ENCODE results near the gene LRMDA.

The LRMDA gene

GRCh38 chr10:76422769-76423168 lies 991.3 kb downstream of the LRMDA start:
- no peak overlapping the region for H3K4me3 ChIP-seq (ENCODE audit: low read depth, low read length)
- no peaks in the 10 kb centered on the region for H3K27me3 ChIP-seq (ENCODE audit: control insufficient read depth, insufficient read depth, low read length)
- no peaks in the 10 kb centered on the region for H3K36me3 ChIP-seq (ENCODE audit: control insufficient read depth, insufficient read depth, low read length)
- H3K9me3 ChIP-seq (ENCODE audit: control insufficient read depth, insufficient read depth, low read depth, low read length): no peaks in the 10 kb centered on the region
- no peaks in the 10 kb centered on the region for H3K4me1 ChIP-seq (ENCODE audit: control insufficient read depth, insufficient read depth, low read length)
- no peak overlapping the region for H3K27ac ChIP-seq (ENCODE audit: low read depth, low read length)
- H3K9ac ChIP-seq (ENCODE audit: low read length): no peak overlapping the region

DNA sequence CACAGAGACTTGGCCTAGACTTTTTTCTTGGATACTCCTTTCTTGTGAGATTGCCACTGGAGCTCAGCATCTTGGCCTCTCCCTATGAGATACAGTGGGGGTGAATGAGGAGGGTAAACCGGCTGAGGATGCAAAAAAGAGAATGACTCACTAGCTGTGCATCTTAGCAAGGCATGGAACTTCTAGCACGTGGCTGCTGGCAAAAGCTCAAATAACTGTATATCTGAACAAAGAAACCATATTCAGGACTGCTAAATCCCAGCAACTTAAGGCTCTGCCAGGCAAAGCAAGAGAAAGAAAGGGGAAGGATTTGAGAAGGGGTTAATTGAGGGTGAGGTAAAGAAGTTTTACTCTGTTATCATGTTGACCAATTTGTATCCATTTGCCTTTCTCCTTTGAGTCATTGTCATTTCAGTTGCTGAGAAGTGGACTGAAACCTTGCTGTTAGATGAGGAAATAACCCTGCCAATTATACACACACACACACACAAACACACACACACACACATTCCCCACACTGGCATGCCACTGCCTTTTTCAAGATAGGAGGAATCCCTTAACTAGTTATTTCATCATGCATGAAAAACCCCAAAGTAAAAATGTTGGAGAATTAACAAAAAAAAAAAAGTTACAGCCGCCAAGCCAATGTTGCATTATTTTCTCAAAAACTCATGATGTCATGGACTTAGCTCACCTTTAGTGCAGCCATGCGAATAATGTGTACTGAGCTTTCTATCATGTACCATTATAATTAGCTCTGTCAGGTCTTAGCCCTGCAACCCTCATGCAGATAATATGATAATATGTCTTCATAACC lies 997.3 kb downstream of the LRMDA start:
- H3K27me3 ChIP-seq (ENCODE audit: control insufficient read depth, insufficient read depth, low read length): no peaks in the 10 kb centered on the region
- no peak overlapping the region for H3K27ac ChIP-seq (ENCODE audit: low read depth, low read length)
- H3K9ac ChIP-seq (ENCODE audit: low read length): no peak overlapping the region
- peaks cover 46% of the 10 kb centered on the region for H3K4me1 ChIP-seq (ENCODE audit: control insufficient read depth, insufficient read depth, low read length)
- no peaks in the 10 kb centered on the region for H3K36me3 ChIP-seq (ENCODE audit: control insufficient read depth, insufficient read depth, low read length)
- no peak overlapping the region for H3K4me3 ChIP-seq (ENCODE audit: low read depth, low read length)
- no peaks in the 10 kb centered on the region for H3K9me3 ChIP-seq (ENCODE audit: control insufficient read depth, insufficient read depth, low read depth, low read length)

DNA sequence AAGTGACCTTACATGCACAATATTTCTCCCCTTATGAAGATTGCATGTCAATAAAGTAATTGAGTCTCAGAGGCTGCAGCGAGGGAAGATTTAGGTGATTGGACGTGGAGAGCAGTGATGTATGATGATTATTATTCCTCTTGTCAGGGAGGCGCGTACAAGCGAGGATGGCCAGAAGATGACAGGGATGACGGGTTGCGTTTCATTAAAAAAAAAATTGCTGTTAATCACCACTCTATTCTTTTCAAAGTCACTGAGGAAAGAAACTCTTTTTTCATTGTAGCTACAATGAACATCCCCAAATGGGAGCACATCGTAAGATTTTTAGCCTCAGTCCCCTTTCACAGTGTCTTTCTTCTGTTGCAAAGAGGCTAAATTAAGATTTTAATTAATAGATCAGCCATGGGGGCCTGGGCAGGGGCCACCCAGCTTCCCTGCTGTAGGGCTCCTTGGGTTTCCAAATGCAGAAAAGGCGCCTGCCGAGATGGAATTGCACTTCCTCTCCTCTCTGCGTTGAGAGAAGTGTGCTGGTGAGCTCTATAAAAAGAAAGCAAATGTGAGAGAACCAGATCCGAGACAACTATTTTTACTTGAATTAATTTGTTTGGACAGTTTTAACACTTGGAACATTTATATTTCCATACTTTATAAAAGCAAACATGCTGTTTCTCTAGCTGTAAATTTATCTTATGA lies 998.1 kb downstream of the LRMDA start:
- no peak overlapping the region for H3K27ac ChIP-seq (ENCODE audit: low read depth, low read length)
- peaks cover 47% of the 10 kb centered on the region for H3K4me1 ChIP-seq (ENCODE audit: control insufficient read depth, insufficient read depth, low read length)

DNA sequence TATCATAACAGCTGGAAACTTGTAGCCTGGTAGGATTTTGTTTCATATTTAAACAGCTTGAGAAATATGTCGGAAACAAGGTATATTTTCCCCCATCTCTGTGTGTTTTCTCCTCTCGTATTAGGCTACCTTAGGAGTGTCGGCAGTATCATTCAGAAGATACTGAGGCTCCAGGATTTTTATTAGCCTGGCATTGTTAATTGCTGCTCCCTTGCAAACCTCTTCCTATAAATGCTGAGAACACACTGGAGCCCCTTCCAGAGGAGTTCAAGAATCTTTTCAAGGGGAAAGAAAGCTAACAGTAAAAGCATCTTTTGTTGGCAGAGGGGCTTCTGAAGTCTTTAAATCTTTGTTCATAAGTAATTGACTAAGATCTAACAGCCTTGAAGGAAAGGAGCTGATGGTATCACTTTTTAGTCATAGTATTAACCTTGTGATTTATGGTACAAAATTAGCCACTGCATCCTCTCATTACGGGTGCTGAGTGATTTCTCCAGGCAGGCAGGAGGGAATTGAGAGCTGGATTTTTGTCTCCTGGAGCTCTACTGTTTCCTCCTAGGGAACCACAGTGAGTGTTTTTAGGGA lies 998.7 kb downstream of the LRMDA start:
- H3K27ac ChIP-seq (ENCODE audit: low read depth, low read length): no peak overlapping the region
- no peak overlapping the region for H3K9ac ChIP-seq (ENCODE audit: low read length)
- peaks cover 47% of the 10 kb centered on the region for H3K4me1 ChIP-seq (ENCODE audit: control insufficient read depth, insufficient read depth, low read length)
- H3K36me3 ChIP-seq (ENCODE audit: control insufficient read depth, insufficient read depth, low read length): no peaks in the 10 kb centered on the region
- no peak overlapping the region for H3K4me3 ChIP-seq (ENCODE audit: low read depth, low read length)
- H3K27me3 ChIP-seq (ENCODE audit: control insufficient read depth, insufficient read depth, low read length): no peaks in the 10 kb centered on the region
- H3K9me3 ChIP-seq (ENCODE audit: control insufficient read depth, insufficient read depth, low read depth, low read length): no peaks in the 10 kb centered on the region

More for the DNA sequence above, 998.1 kb downstream of the LRMDA start:
- Histone ChIP-seq H3K36me3 (ENCODE audit: control insufficient read depth, insufficient read depth, low read length) (no peaks in the 10 kb centered on the region), H3K9me3 (ENCODE audit: control insufficient read depth, insufficient read depth, low read depth, low read length) (no peaks in the 10 kb centered on the region), H3K9ac (ENCODE audit: low read length) (no peak overlapping the region), H3K4me3 (ENCODE audit: low read depth, low read length) (no peak overlapping the region), H3K27me3 (ENCODE audit: control insufficient read depth, insufficient read depth, low read length) (no peaks in the 10 kb centered on the region)

DNA sequence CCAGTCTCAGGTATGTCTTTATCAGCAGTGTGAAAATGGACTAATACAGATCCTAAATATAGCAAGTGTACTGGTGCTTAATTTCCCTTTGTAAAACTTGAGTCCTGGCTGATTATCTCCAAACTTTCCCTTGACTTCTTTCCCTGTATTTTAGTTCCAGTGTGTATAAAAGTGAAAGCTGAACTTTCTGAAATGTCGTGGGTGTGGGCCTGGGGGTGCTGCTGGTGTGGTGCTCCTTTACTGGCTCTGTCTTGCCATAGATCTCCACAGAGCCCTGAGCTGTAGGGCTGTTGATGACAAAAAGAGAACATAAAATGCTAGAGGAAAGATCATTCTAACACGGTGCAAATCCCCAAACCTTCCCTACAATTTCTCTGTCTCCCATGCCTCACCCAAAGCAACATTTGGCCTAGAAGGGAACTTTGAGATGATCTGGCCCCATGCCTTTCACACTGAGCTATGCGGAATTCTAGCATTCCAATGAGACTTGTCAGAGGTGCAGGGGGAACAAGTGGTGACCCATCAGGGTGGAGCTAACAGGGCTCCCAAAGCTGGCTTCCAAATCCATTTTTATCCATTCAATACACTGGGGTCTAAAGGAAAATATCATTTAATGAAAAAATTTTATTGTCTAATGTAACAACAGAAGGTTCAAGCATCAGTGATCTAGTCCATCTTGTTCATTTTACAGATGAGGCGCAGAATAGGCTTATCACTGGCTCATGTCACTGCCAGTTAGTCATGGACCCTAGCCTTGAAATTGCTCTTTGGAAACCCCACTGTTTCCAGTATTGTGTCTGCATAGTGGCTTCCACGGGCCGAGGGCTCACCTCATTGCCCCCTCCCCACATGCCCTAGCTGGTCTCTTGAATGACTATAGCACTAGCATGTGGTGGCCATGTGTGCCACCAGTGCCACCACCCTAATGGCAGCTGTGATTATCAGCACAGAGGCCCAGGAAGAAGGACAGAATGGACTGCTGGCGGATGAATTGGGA lies 1000.9 kb downstream of the LRMDA start:
- no peaks in the 10 kb centered on the region for H3K27me3 ChIP-seq (ENCODE audit: control insufficient read depth, insufficient read depth, low read length)
- no peaks in the 10 kb centered on the region for H3K9me3 ChIP-seq (ENCODE audit: control insufficient read depth, insufficient read depth, low read depth, low read length)
- H3K36me3 ChIP-seq (ENCODE audit: control insufficient read depth, insufficient read depth, low read length): no peaks in the 10 kb centered on the region
- H3K4me3 ChIP-seq (ENCODE audit: low read depth, low read length): no peak overlapping the region
- H3K27ac ChIP-seq (ENCODE audit: low read depth, low read length): peak overlapping the region; percentile 46; the same call in 1 of the 2 replicates
- H3K9ac ChIP-seq (ENCODE audit: low read length): peak overlapping the region; percentile 32
- H3K4me1 ChIP-seq (ENCODE audit: control insufficient read depth, insufficient read depth, low read length): peaks cover 47% of the 10 kb centered on the region

DNA sequence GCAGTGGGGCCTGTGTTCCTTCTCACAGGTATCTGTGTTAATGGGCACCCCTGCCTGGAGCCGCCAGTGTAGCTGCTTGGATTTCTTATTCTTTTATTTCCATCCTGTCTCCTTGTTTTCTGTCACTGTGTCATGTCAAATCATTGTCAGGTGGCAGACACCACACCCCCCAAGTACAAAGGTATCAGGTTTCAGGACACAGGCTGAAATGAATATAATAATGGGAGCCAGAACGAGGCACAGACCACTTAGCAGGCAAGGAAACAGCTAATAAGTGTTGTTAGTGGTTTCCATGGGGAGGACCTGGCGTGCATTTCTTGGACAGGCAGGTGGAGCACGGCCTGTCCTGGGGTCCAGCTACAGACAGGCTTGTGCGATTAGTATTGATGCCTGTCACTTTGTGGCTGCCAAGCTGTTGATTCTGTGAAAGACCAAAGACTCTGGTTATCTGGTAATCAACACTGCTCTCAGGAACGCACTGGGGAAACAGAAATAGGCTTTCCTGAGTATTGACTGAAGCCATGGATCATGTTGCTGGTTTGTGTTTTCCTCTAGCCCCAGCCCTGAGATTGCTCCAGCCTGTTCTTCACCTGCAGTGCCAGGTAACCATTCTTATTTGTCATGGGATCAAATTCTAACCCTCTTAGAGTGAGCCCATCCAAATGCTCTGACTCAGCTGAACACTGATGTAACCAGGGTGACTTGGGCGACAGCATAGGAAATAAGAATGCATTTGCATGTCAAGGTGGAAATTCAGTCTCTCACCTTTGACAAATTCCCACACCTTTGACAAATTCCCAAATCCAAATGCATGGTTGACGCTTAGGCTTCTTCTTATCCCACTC lies 1002.0 kb downstream of the LRMDA start:
- H3K4me1 ChIP-seq (ENCODE audit: control insufficient read depth, insufficient read depth, low read length): peaks cover 47% of the 10 kb centered on the region

GRCh38 chr10:76435157-76435556 lies 1003.7 kb downstream of the LRMDA start:
- H3K27ac ChIP-seq (ENCODE audit: low read depth, low read length): no peak overlapping the region
- H3K36me3 ChIP-seq (ENCODE audit: control insufficient read depth, insufficient read depth, low read length): no peaks in the 10 kb centered on the region
- no peaks in the 10 kb centered on the region for H3K9me3 ChIP-seq (ENCODE audit: control insufficient read depth, insufficient read depth, low read depth, low read length)
- no peaks in the 10 kb centered on the region for H3K27me3 ChIP-seq (ENCODE audit: control insufficient read depth, insufficient read depth, low read length)
- H3K4me3 ChIP-seq (ENCODE audit: low read depth, low read length): no peak overlapping the region
- H3K9ac ChIP-seq (ENCODE audit: low read length): no peak overlapping the region
- H3K4me1 ChIP-seq (ENCODE audit: control insufficient read depth, insufficient read depth, low read length): peaks cover 31% of the 10 kb centered on the region; the same call in 1 of the 2 replicates

More for the DNA sequence above, 1002.0 kb downstream of the LRMDA start:
- Histone ChIP-seq H3K4me3 (ENCODE audit: low read depth, low read length) (no peak overlapping the region), H3K27ac (ENCODE audit: low read depth, low read length) (peak overlapping the region; percentile 46; the same call in 1 of the 2 replicates), H3K9me3 (ENCODE audit: control insufficient read depth, insufficient read depth, low read depth, low read length) (no peaks in the 10 kb centered on the region), H3K27me3 (ENCODE audit: control insufficient read depth, insufficient read depth, low read length) (no peaks in the 10 kb centered on the region), H3K36me3 (ENCODE audit: control insufficient read depth, insufficient read depth, low read length) (no peaks in the 10 kb centered on the region), H3K9ac (ENCODE audit: low read length) (peak overlapping the region; percentile 42)

- no peaks in the 10 kb centered on the region for H3K9me3 ChIP-seq (ENCODE audit: control insufficient read depth, insufficient read depth, low read depth, low read length)
- no peaks in the 10 kb centered on the region for H3K27me3 ChIP-seq (ENCODE audit: control insufficient read depth, insufficient read depth, low read length)
- H3K4me1 ChIP-seq (ENCODE audit: control insufficient read depth, insufficient read depth, low read length): peaks cover 24% of the 10 kb centered on the region; the same call in 1 of the 2 replicates
- no peak overlapping the region for H3K27ac ChIP-seq (ENCODE audit: low read depth, low read length)
- no peak overlapping the region for H3K9ac ChIP-seq (ENCODE audit: low read length)
- no peak overlapping the region for H3K4me3 ChIP-seq (ENCODE audit: low read depth, low read length)
- H3K36me3 ChIP-seq (ENCODE audit: control insufficient read depth, insufficient read depth, low read length): no peaks in the 10 kb centered on the region
These were observed 1005.0 kb downstream of the LRMDA start for GRCh38 chr10:76436401-76436811.

GRCh38 chr10:76436981-76437380 lies 1005.6 kb downstream of the LRMDA start:
- Histone ChIP-seq H3K4me1 (ENCODE audit: control insufficient read depth, insufficient read depth, low read length) (peaks cover 19% of the 10 kb centered on the region; the same call in 1 of the 2 replicates), H3K36me3 (ENCODE audit: control insufficient read depth, insufficient read depth, low read length) (no peaks in the 10 kb centered on the region), H3K9me3 (ENCODE audit: control insufficient read depth, insufficient read depth, low read depth, low read length) (no peaks in the 10 kb centered on the region), H3K27ac (ENCODE audit: low read depth, low read length) (no peak overlapping the region), H3K27me3 (ENCODE audit: control insufficient read depth, insufficient read depth, low read length) (no peaks in the 10 kb centered on the region), H3K4me3 (ENCODE audit: low read depth, low read length) (no peak overlapping the region), H3K9ac (ENCODE audit: low read length) (no peak overlapping the region)

- Histone ChIP-seq H3K36me3 (ENCODE audit: control insufficient read depth, insufficient read depth, low read length) (no peaks in the 10 kb centered on the region), H3K27ac (ENCODE audit: low read depth, low read length) (no peak overlapping the region), H3K27me3 (ENCODE audit: control insufficient read depth, insufficient read depth, low read length) (no peaks in the 10 kb centered on the region), H3K9ac (ENCODE audit: low read length) (no peak overlapping the region), H3K4me3 (ENCODE audit: low read depth, low read length) (no peak overlapping the region), H3K4me1 (ENCODE audit: control insufficient read depth, insufficient read depth, low read length) (no peaks in the 10 kb centered on the region; the same call in 1 of the 2 replicates), H3K9me3 (ENCODE audit: control insufficient read depth, insufficient read depth, low read depth, low read length) (no peaks in the 10 kb centered on the region)
These were observed 1009.0 kb downstream of the LRMDA start for GRCh38 chr10:76440426-76440825.

All from HUES6 (cell line).